ENCODE data around the gene CMSS1. TPM values are rescaled to one million over a fixed set of nuclear protein-coding genes. Genes with fewer than 3 reads are reported as not detected.

The CMSS1 gene
- total RNA-seq, 1 experiment from 2014 or later = 117 TPM

DNA sequence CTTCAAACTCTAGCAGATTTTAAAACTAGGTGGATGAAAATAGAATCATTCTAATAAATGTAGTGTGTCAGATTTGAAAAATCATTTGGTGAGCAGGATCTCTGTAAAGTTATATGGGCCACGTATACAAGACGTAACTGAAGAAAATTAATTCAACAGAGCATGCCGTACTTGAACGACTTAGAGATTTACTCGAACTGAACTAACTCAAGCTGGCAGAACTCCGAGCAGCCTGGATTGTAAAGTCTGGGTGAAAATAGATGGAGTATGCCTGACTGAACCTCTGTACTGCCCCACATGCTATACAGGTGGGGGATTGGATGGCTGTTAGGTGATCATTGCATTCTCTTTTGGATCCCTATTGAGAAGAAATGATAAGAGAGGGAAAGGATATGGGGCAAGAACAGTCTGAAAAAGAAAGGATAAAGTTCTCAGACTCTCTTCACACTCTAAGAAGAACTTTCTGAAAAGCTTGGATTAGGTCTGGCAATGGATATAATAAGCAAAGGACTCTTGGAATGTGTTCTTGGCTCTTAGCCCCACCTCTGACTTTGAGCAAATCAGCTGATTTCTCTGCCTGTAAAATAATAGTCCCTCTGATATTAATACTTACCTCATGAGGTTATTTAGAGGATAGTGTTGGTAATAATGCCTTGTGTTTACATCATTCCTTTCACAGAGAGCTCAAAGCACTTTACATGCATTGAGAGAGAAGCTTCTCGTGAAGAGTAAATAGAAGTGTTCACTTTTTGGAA is 149.2 kb downstream of the CMSS1 start:
- Mint-ChIP-seq H3K36me3 (ENCODE audit: insufficient read depth, unreplicated experiment) (no peaks in the 10 kb centered on the region), H3K27me3 (ENCODE audit: insufficient read depth, unreplicated experiment) (no peaks in the 10 kb centered on the region), H3K4me1 (ENCODE audit: insufficient read depth, unreplicated experiment) (peaks cover 43% of the 10 kb centered on the region), H3K4me3 (ENCODE audit: unreplicated experiment) (no peak overlapping the region), H3K27ac (ENCODE audit: low read depth, unreplicated experiment) (peak overlapping the region; percentile 82), H3K9me3 (ENCODE audit: unreplicated experiment) (no peaks in the 10 kb centered on the region)
- POLR2A ChIA-PET = interaction anchor here (0.5 to 1.9 kb wide), 16 partner anchors 8 to 284 kb away, joined by 3 to 17 read pairs (median 4); no protein-coding TSS in a partner anchor
- intact Hi-C loops (cut with micrococcal nuclease) = no loop called here
- TF ChIP-seq, protein P1, sequence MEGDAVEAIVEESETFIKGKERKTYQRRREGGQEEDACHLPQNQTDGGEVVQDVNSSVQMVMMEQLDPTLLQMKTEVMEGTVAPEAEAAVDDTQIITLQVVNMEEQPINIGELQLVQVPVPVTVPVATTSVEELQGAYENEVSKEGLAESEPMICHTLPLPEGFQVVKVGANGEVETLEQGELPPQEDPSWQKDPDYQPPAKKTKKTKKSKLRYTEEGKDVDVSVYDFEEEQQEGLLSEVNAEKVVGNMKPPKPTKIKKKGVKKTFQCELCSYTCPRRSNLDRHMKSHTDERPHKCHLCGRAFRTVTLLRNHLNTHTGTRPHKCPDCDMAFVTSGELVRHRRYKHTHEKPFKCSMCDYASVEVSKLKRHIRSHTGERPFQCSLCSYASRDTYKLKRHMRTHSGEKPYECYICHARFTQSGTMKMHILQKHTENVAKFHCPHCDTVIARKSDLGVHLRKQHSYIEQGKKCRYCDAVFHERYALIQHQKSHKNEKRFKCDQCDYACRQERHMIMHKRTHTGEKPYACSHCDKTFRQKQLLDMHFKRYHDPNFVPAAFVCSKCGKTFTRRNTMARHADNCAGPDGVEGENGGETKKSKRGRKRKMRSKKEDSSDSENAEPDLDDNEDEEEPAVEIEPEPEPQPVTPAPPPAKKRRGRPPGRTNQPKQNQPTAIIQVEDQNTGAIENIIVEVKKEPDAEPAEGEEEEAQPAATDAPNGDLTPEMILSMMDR (IDR thresholded peaks at IDR 0.05; ENCODE audit: unreplicated experiment) = no peak
- BruUV-seq (replicated peaks) = no TSS peak
- no peak for DNase-seq (ENCODE audit: unreplicated experiment)
- CTCF ChIA-PET = interaction anchor here (0.6 to 1.5 kb wide), 8 partner anchors 9 to 287 kb away, joined by 3 to 4 read pairs (median 4); no protein-coding TSS in a partner anchor

DNA sequence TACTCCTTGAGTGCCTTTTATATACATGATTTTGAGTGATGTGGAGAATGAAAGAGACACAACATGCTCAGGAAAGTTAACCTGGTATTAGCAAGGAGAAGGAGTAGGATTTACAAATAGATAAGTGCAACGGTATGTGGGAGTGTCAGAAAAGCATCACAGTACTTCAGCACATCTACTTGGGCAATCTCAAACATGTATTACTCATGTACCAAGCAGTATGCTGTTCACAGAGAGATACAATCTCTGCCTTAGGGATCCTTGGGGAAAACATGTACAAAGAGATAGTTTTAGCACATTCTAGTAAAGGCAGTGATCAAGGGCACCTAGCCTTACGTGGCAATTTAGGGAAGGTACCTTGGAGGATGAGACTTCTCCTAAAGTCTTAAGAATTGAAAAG is 150.1 kb downstream of the CMSS1 start:
- H3K9me3 Mint-ChIP-seq (ENCODE audit: unreplicated experiment) = no peaks in the 10 kb centered on the region
- POLR2A ChIA-PET = interaction anchor here (0.7 to 1.9 kb wide), 9 partner anchors 34 to 108 kb away, joined by 3 to 17 read pairs (median 4); no protein-coding TSS in a partner anchor
- peaks cover 44% of the 10 kb centered on the region for H3K4me1 Mint-ChIP-seq (ENCODE audit: insufficient read depth, unreplicated experiment)
- DNase-seq (ENCODE audit: unreplicated experiment) = peak; percentile 45
- H3K27ac Mint-ChIP-seq (ENCODE audit: low read depth, unreplicated experiment) = peak overlapping the region; percentile 82
- no peaks in the 10 kb centered on the region for H3K36me3 Mint-ChIP-seq (ENCODE audit: insufficient read depth, unreplicated experiment)
- BruUV-seq (replicated peaks) = no TSS peak
- intact Hi-C loops (cut with micrococcal nuclease) = no loop called here
- CTCF ChIA-PET = interaction anchor here (0.9 to 1.5 kb wide), 6 partner anchors 10 to 286 kb away, joined by 3 to 4 read pairs (median 4); no protein-coding TSS in a partner anchor
- H3K27me3 Mint-ChIP-seq (ENCODE audit: insufficient read depth, unreplicated experiment) = no peaks in the 10 kb centered on the region
- TF ChIP-seq, protein P1 (IDR thresholded peaks at IDR 0.05; ENCODE audit: unreplicated experiment) = no peak
- H3K4me3 Mint-ChIP-seq (ENCODE audit: unreplicated experiment) = no peak overlapping the region

DNA sequence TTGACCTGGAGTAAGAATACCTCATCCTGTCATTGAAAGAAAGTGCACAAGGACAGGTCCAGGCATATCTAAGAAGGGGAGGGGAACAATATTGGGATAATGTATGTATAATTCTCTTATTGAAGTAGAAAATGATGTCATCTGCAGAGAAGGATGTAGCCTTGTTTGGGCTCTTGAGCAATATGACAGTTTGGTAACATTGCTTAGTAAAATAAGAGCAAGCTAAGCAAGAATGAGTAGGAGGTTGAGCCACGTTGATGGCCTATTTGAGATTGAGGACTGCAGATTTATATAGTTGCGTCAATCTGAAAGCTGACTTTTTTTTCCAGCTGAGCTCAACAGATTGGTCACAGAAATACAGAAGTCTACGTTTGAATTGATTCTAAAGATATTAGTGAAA is 151.5 kb downstream of the CMSS1 start:
- H3K4me3 Mint-ChIP-seq (ENCODE audit: unreplicated experiment) = no peak overlapping the region
- peak; percentile 39 for DNase-seq (ENCODE audit: unreplicated experiment)
- H3K4me1 Mint-ChIP-seq (ENCODE audit: insufficient read depth, unreplicated experiment) = peaks cover 44% of the 10 kb centered on the region
- POLR2A ChIA-PET = interaction anchor here (0.7 to 2.3 kb wide), 7 partner anchors 34 to 137 kb away, joined by 3 to 13 read pairs (median 3); no protein-coding TSS in a partner anchor
- no peaks in the 10 kb centered on the region for H3K9me3 Mint-ChIP-seq (ENCODE audit: unreplicated experiment)
- H3K27ac Mint-ChIP-seq (ENCODE audit: low read depth, unreplicated experiment) = peak overlapping the region; percentile 82
- no peaks in the 10 kb centered on the region for H3K36me3 Mint-ChIP-seq (ENCODE audit: insufficient read depth, unreplicated experiment)
- CTCF ChIA-PET = interaction anchor here (0.6 to 0.9 kb wide), 3 partner anchors 11 to 215 kb away, joined by 3 to 5 read pairs (median 3); no protein-coding TSS in a partner anchor
- BruUV-seq (replicated peaks) = no TSS peak
- intact Hi-C loops (cut with micrococcal nuclease) = no loop called here
- TF ChIP-seq, protein P1 (IDR thresholded peaks at IDR 0.05; ENCODE audit: unreplicated experiment) = no peak
- H3K27me3 Mint-ChIP-seq (ENCODE audit: insufficient read depth, unreplicated experiment) = no peaks in the 10 kb centered on the region

DNA sequence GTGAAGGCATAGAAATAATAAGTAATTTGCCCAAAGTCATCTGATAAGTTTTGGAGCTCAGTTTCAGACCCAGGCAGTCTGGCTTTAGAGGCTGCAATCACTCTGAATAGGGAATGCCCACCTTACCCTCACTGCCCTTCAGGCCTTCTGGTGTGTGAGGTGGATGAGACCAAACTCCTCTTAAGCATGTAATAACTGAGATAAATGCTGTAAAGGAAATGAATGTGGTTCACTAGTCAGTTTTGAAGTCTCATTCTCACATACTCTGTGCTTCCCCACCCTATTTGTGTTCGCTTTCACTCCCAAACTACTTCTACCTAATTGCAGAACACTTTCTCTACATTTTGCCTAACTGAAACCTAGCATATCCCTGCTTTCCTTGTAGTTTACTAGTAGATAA is 152.5 kb downstream of the CMSS1 start:
- no peaks in the 10 kb centered on the region for H3K27me3 Mint-ChIP-seq (ENCODE audit: insufficient read depth, unreplicated experiment)
- no TSS peak for BruUV-seq (replicated peaks)
- H3K9me3 Mint-ChIP-seq (ENCODE audit: unreplicated experiment) = no peaks in the 10 kb centered on the region
- no peak overlapping the region for H3K27ac Mint-ChIP-seq (ENCODE audit: low read depth, unreplicated experiment)
- intact Hi-C loops (cut with micrococcal nuclease) = no loop called here
- H3K36me3 Mint-ChIP-seq (ENCODE audit: insufficient read depth, unreplicated experiment) = no peaks in the 10 kb centered on the region
- peaks cover 35% of the 10 kb centered on the region for H3K4me1 Mint-ChIP-seq (ENCODE audit: insufficient read depth, unreplicated experiment)
- ChIA-PET POLR2A (interaction anchor here (0.7 to 2.3 kb wide), 4 partner anchors 33 to 110 kb away, joined by 3 to 13 read pairs (median 3); no protein-coding TSS in a partner anchor), CTCF (no interaction called here)
- TF ChIP-seq, protein P1 (IDR thresholded peaks at IDR 0.05; ENCODE audit: unreplicated experiment) = no peak
- DNase-seq (ENCODE audit: unreplicated experiment) = no peak
- H3K4me3 Mint-ChIP-seq (ENCODE audit: unreplicated experiment) = no peak overlapping the region

Data from MCF 10A (cell line).